Skeletal muscle satellite cell (primary cell): ENCODE measurements around the gene ZMIZ1.

Source experiments
- H3K27me3 ChIP-seq: 2 replicates; pipeline ENCODE4 v1.7.0; 2013; ENCODE audit warnings: low read length; ENCODE audit not compliant: control insufficient read depth, insufficient read depth
- H3K36me3 ChIP-seq: 2 replicates; pipeline ENCODE4 v1.7.0; 2013; ENCODE audit warnings: mild to moderate bottlenecking, control low read depth, low read length; ENCODE audit not compliant: insufficient read depth
- H3K4me1 ChIP-seq: 2 replicates; pipeline ENCODE4 v1.7.0; 2013; ENCODE audit warnings: low read length; ENCODE audit not compliant: control insufficient read depth, insufficient read depth
- H3K4me2 ChIP-seq: 2 replicates; pipeline ENCODE4 v1.7.0; 2013; ENCODE audit warnings: mild to moderate bottlenecking, low read length
- H3K4me3 ChIP-seq: 2 replicates; pipeline ENCODE4 v1.7.0; 2013; ENCODE audit warnings: low read length
- H3K9ac ChIP-seq: 2 replicates; pipeline ENCODE4 v1.7.0; 2013; ENCODE audit warnings: mild to moderate bottlenecking, low read depth, low read length, moderate library complexity
- H3K9me3 ChIP-seq: replicated peaks from 2 replicates; pipeline ENCODE4 v1.7.0; 2013; ENCODE audit warnings: mild to moderate bottlenecking, control low read depth, low read length

ZMIZ1 gene

DNA sequence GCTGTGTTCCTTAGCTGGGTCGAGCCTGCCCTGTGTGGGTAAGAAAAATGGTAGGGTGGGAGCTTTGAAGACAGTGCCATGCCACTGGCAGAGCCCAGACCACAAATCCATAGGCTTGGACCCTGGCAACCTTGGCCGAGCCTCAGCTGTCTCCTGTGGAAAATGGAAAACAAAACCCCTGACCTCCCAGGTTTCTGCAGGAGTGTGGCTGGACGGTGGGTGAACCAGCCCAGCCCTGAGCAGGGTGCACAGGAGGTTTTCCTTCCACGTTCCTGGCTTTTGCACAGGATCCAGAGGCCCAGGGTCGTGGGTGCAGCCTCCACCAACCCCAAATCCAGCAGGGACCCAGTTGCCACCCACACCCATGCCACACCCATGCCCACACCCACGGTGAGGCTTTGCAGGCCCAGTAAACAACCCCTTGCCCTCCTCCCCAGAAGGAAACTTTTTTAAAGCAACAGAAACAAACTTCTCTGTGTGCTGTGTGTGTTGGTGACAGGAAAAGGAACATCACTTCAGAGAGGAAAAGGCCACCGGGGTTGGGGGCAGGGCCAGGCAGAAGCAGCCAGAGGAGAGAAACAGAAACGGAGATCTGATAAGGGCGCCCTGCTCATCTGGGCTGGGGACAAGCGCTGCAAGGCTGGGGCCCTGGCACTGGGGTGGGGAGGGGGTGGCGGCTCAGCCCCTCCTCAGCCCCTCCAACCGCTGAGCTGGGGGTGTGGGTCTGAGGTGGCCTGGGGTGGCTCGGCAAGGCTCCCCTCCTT, 20.7 kb upstream of the ZMIZ1 start:
- Histone ChIP-seq H3K36me3 (no peaks in the 10 kb centered on the region), H3K27me3 (peaks cover 19% of the 10 kb centered on the region), H3K9me3 (no peaks in the 10 kb centered on the region), H3K9ac (no peak overlapping the region), H3K4me3 (no peak overlapping the region), H3K4me2 (no peak overlapping the region), H3K4me1 (peaks cover 22% of the 10 kb centered on the region)

DNA sequence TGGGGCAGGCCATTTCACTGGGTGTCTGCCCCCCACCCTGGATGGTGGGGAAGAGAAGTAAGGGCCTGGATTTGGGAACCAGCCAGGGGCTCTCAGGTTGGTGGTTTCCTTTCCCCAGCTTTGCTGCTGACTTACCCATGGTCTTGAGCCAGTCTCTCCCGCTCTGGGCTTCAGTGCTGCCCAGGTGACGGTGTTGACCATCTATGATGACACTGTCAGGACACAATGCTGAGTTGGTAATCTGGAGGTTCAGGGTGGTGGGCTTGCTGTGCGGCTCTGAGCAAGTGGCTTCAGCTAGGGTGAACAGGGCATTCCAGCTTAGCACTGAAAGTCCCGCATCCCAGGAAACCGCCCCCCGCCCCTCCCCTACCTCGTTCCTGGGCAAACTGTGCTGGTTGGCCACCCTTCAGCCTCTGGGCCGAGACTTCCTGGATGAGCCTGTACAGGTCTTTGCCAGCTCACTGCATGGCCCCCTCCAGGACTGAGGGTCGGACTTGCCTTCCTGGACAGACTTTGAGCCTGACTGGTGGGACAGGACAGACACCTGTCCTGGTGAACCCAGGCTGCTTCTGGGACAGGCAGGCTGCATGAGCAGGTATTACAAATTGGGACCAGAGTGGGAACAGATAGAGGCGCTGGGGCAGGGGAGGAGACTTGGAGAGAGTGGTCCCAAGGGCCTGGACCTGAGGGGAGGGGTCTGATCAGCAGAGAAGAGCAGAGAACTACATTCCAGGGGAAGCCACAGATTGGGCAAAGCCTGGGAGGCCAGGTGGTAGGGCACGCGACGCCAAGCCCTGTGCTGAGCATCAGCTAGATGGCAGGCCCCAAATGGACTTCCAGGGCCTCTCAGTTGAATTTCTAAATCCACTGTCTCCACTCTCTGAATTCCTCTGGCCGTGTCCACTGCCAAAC, 19.9 kb upstream of the ZMIZ1 start:
- peaks cover 22% of the 10 kb centered on the region for H3K4me1 ChIP-seq
- H3K9ac ChIP-seq = no peak overlapping the region
- H3K36me3 ChIP-seq = no peaks in the 10 kb centered on the region
- H3K4me2 ChIP-seq = no peak overlapping the region
- no peak overlapping the region for H3K4me3 ChIP-seq
- H3K9me3 ChIP-seq = no peaks in the 10 kb centered on the region
- peaks cover 12% of the 10 kb centered on the region for H3K27me3 ChIP-seq

DNA sequence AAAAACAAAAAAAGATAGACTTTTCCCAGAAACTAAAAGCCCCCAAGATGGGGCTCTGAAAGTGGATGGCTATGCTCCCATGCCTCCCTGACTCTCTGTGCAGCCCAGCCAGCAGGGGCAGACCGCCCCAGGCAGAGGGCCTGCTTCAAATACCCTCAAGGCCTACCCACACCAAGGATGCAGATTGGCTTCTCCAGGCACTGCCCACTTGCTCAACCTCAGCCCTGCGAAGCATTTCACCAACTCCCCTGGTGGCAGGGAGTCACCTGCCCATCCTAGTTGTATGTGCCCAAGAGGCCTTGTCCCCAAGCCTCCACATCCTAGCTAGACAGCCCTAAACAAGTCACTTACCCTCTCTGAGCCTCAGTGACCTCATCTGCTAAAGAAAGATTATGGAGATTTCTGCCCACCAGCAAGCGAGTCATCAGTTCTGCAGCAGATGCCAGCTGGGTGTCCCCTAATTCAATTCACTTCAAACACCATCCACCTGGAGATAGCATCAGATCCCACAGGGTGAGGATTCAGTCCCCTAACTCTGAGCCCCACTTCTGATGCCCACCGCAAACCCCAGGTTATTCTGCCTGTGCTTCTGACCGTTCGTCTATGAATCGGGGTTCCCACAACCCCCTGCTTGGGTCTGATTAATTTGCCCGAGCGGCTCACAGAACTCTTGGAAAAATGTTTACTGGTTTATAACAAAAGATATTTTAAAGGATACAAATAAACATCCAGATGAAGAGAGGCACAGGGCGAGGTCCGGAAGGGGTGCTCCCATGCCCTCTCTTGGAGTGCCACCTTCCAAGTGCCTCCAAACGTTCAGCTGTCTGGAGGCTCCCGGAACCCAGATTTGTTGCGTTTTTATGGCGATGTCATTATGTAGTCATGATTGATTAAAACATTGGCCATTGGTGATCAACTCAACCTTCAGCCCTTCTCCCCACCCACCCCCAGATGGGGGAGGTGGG, 18.6 kb upstream of the ZMIZ1 start:
- no peaks in the 10 kb centered on the region for H3K36me3 ChIP-seq
- no peak overlapping the region for H3K4me3 ChIP-seq
- peaks cover 22% of the 10 kb centered on the region for H3K4me1 ChIP-seq
- H3K9ac ChIP-seq = no peak overlapping the region
- peak overlapping the region; percentile 21 for H3K4me2 ChIP-seq
- H3K9me3 ChIP-seq = no peaks in the 10 kb centered on the region
- no peaks in the 10 kb centered on the region for H3K27me3 ChIP-seq

DNA sequence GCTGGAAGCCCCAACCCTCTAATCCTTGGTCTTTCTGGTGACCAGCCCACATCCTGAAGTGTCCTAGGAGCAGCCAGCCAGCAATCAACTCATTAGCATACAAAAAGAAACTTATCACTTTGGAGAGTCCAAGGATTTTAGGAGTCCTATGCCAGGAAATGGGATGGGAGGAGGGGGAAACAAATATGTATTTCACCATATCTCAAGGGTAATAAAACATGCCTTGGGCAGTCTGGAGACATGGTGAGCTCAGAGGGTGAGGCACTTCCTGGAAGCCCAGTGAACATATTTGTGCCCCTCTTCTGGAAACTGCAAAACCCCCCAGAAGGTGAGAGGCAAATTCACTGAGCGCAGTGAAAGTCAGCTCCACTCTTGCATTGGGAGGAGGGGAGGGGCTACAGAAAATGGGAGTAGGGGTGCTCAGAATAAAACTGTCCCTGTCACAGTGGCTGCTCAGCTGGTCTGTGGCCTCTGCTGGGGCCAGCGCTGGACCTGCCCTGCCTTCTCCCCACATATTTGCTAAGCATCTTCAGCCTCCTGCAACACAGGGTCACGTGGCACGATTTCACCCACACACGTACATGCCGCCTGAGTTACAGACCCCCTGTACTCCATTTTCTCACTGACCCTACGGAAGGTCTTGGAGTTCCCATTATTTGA, 17.7 kb upstream of the ZMIZ1 start:
- Histone ChIP-seq H3K9me3 (no peaks in the 10 kb centered on the region), H3K9ac (no peak overlapping the region), H3K36me3 (no peaks in the 10 kb centered on the region), H3K27me3 (no peaks in the 10 kb centered on the region), H3K4me1 (peaks cover 22% of the 10 kb centered on the region), H3K4me2 (peak overlapping the region; percentile 21), H3K4me3 (no peak overlapping the region)

DNA sequence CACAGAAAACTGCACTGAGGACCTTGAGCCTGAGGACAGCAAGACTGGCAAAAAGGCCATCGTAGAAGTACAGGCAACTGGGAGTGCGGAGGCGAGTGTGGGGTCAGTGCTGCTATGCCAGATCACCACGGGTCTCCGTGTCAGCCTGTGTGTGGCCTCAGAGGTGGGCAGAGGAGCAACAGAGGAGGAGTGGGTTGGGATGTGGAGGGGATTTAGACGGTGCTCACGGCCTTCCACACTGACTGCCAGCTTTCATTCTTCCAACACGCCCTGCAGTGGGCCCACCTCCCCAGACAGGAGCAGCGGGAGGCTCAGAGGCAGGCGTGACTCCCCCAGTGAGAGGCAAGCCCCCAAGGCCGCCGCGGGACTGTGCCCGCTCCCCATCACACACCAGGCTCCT, 17.0 kb upstream of the ZMIZ1 start:
- H3K36me3 ChIP-seq = no peaks in the 10 kb centered on the region
- H3K9ac ChIP-seq = no peak overlapping the region
- H3K4me3 ChIP-seq = no peak overlapping the region
- no peak overlapping the region for H3K4me2 ChIP-seq
- H3K4me1 ChIP-seq = peaks cover 22% of the 10 kb centered on the region
- no peaks in the 10 kb centered on the region for H3K27me3 ChIP-seq
- no peaks in the 10 kb centered on the region for H3K9me3 ChIP-seq

DNA sequence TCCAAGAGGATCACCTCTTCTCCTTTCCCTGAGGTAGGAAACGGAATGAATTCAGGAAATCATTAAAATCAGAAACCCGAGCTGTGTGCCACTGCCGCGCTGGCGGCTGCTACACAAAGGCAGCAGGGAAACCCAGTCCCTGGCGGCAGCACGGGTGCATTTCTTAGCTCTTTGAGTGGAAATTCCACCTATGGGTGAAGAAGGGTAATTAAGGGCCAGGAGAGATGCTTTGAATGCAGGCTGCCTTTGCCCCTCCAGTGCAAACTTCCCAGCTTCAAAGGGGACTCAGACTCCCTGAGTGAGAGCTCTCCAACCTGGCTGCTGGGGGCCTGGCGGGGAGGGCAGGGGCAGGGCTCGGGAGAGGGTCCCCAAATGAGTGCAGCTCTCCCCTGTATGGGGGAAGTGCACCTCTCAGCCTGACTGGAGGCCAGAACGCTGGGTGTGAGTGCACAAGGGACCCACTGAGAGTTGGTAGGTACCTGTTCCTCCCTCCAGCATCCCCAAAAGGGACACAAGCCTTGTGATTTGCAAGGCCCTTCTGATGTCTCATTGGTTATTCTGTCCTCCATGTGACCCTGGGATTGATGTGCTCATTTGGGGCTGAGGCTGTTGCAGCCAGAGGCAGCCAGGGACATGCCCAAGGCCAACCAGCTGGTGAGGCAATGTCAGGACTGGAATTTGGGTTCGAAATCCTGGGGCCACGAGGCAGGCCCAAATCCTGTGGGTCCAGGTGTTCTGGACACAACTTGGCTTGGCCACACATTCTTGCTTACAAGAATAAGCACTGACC, 16.3 kb upstream of the ZMIZ1 start:
- no peaks in the 10 kb centered on the region for H3K9me3 ChIP-seq
- H3K4me2 ChIP-seq = no peak overlapping the region
- H3K36me3 ChIP-seq = no peaks in the 10 kb centered on the region
- H3K9ac ChIP-seq = no peak overlapping the region
- H3K27me3 ChIP-seq = peaks cover 6% of the 10 kb centered on the region
- H3K4me1 ChIP-seq = peaks cover 22% of the 10 kb centered on the region
- no peak overlapping the region for H3K4me3 ChIP-seq

DNA sequence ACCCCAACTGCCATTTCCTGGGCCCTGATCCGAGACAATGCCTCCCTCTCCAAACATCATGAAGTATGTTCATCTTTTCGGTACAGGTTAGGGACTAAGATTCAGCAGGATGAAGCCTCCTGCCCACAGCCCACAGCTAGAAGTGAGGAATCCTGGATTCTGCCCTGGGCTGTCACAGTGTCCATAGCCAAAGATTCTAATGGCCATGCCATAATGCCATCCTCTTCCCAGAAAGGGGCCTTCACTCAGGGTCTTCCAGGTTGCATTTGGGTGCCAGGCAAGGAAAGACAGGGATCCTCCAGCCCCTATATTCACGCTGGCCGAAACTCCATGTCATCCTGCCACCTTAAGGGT, 15.7 kb upstream of the ZMIZ1 start:
- H3K27me3 ChIP-seq = peaks cover 10% of the 10 kb centered on the region
- no peaks in the 10 kb centered on the region for H3K36me3 ChIP-seq
- H3K4me1 ChIP-seq = peaks cover 22% of the 10 kb centered on the region
- H3K4me3 ChIP-seq = no peak overlapping the region
- no peak overlapping the region for H3K9ac ChIP-seq
- H3K4me2 ChIP-seq = no peak overlapping the region
- no peaks in the 10 kb centered on the region for H3K9me3 ChIP-seq

DNA sequence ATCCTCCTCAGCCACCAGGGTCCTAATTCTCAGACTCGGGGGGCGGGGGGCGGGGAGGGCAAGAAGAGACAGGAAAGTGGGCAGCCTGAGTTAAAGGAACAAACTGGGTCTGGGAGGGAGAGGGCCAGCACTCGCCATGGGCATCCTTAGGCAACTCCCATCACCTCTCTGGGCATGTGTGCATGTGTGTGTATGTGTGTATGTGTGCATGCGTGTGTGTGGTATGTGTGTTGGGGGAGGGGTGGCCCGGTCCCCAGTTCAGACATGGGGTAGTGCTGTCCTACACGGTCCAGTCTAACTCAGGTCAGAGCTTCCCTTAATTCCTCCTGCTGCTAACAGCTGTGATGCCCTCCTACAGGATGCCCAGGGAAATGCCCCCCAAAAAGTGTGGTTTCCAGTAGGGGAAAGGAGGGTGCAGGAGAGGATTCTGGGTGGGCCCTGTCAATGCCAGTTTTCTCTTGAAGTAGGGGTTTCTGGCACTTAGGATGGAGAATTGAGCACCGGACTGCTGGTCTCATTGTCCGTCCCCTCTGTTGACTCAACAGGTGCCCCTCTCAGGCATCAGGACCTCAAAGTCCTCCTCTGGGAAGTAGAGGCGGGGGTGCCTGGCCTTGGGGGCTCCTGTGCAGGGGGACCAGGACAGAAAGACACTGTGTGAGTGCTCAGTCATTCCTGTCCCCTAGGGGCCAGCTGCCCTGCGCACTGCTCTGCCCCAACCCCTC, 15.1 kb upstream of the ZMIZ1 start:
- no peaks in the 10 kb centered on the region for H3K9me3 ChIP-seq
- no peaks in the 10 kb centered on the region for H3K36me3 ChIP-seq
- H3K4me1 ChIP-seq = peaks cover 17% of the 10 kb centered on the region
- H3K4me2 ChIP-seq = no peak overlapping the region
- no peak overlapping the region for H3K9ac ChIP-seq
- H3K4me3 ChIP-seq = no peak overlapping the region
- peaks cover 14% of the 10 kb centered on the region for H3K27me3 ChIP-seq

DNA sequence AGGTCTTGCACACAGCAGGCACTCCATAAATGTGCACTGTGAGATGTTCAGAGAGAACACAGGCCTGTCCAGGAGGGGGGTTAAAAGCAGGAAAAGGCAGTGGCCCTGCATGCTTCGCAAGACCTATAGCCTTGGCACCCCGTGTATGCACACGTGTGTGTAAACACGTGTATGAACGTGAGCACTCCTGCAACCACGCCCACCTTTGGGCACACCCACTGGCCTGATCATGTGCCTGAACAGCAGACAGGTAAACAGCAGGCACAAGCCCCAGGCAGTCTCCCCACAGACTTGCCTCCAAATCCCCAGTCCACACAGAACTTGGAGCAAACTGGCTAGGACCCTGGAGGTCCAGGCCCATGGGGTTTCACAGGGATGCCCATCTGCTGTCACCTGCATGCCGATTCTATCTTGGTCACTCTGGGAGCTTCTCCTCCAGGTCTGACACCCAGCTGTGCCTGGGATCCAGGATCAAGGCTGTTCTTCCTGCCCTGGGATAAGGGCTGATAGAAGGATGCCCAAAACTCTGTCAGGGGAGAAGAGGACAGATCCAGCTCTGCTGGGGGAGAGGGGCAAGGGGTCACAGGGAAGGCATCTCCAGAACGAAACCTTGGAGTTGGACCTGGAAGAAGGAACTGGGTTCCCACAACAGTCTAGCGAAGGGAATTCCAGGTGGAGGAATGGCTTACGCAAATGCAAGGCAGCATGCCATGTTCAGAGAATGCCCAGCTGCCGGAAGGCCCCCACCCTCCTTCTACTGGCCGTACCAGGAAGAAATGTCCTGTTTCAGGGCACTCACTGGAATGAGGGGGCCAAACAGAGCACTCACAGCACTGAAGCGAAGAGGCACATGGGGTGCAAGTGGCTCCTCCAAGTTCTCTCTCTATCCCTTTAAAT, 14.3 kb upstream of the ZMIZ1 start:
- H3K36me3 ChIP-seq = no peaks in the 10 kb centered on the region
- H3K27me3 ChIP-seq = peaks cover 21% of the 10 kb centered on the region
- H3K4me1 ChIP-seq = peaks cover 17% of the 10 kb centered on the region
- no peak overlapping the region for H3K4me3 ChIP-seq
- no peak overlapping the region for H3K4me2 ChIP-seq
- H3K9me3 ChIP-seq = no peaks in the 10 kb centered on the region
- no peak overlapping the region for H3K9ac ChIP-seq
